Posterior vena cava (tissue), 2 donors: ENCODE measurements around the gene ABCA13. TPM values are rescaled to one million over a fixed set of nuclear protein-coding genes. Genes with fewer than 3 reads are reported as not detected.

Experiments
- DNase-seq: peaks from one replicate; pipeline ENCODE4 v3.0.0-alpha.2; 2020; ENCODE audit warnings: low spot score
- intact Hi-C, 2 donors: fragments of 100-400 bp; cut with DNase I; formaldehyde crosslinking; loops; one replicate each; pipeline versions ENCODE4 v1.14.1 to v1.14.2; 2022 to 2023
- total RNA-seq, 2 donors: library from RNA; stranded (reverse); fragmentation: NEBNext Ultra II Directional; extraction: Animal tissue kit (Norgen Biotek cat#: 25700); gene quantifications; one replicate each; pipeline ENCODE4 v1.2.1, GENCODE V29; 2021
- donor health status: DM: yes; HTN: yes; CAD: no.
- donor health status: DM: yes; HTN: yes; CAD: no.

Gene ABCA13
- total RNA-seq, 2 donors from 2014 or later = 0.10 to 0.19 TPM

- intact Hi-C loops = loop anchor here in 1 of 2 donors (5.0 kb wide), 1 partner anchor 762 kb away; no protein-coding TSS in a partner anchor
- no peak for DNase-seq
Measured at GRCh38 chr7:48455363-48455762, 284.1 kb downstream of the ABCA13 start.

GRCh38 chr7:48458701-48459524 is 287.7 kb downstream of the ABCA13 start:
- intact Hi-C loops = loop anchor here in 1 of 2 donors (5.0 kb wide), 1 partner anchor 758 kb away; no protein-coding TSS in a partner anchor
- DNase-seq = no peak

DNA sequence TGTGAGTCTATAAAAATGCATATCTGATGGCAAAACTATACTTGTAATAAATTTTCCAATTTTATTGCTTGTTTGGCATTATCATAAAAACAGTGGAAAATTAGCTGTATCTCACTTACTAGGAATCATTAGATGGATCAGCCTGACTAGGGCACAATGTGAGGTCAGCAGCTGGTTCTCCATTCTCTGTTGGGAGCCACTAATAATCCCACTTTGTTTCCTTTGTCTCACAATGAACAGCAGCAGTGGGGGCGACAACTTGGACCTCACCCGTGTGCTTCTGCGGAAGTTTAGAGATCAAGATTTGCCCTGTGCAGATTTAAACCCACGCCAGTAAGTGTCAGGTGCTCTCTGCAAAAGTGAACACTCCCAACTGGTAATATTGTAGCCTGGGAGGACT is 295.5 kb downstream of the ABCA13 start:
- intact Hi-C loops = no loop called here

DNA sequence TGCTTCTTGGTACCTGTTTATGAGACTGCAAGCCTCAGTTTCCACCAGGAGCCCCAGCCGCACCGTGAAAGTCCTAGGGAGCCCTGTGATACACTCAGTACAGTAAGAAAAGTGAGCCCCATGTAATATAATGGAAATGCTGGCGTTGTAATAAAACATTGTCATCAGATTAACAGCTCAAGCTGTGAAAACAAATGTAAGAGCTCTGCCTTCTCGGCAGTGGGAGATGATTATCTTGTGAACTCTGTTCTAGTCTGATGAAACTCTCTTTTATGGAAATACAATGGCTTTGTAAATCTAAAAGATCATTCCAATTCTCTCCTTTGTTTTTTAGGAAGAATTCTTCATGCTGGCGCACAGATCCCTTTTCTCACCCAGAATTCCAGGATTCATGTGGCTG is 299.9 kb downstream of the ABCA13 start:
- intact Hi-C loops = no loop called here
- no peak for DNase-seq

More for the DNA sequence above, 295.5 kb downstream of the ABCA13 start:
- DNase-seq = no peak

- intact Hi-C loops = no loop called here
Measured at GRCh38 chr7:48472640-48473039, 301.4 kb downstream of the ABCA13 start.

GRCh38 chr7:48473205-48473865 is 302.1 kb downstream of the ABCA13 start:
- DNase-seq = no peak
- intact Hi-C loops = no loop called here

More at GRCh38 chr7:48472640-48473039, 301.4 kb downstream of the ABCA13 start:
- no peak for DNase-seq

DNA sequence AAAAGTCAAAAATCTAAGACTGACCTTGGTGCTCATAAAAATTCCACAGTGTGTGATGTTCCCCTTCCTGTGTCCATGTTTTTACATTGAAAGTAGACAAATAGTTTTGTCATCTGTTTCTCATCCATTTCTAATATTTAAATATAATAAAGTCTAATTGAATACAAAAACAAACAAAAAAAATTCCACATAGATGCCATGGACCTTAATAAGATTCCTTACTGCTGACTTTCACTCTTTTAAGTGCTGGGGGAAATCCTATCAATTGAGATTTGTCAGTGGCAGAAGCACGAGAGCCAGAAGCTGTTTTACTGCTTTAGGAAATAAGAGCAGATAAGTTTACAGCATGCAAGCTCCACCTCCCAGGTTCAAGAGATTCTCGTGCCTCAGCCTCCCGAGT is 310.0 kb downstream of the ABCA13 start:
- intact Hi-C loops = loop anchor here in 1 of 2 donors (5.0 kb wide), 1 partner anchor 1096 kb away; no protein-coding TSS in a partner anchor
- no peak for DNase-seq

GRCh38 chr7:48497521-48497920 is 326.3 kb downstream of the ABCA13 start:
- no peak for DNase-seq
- intact Hi-C loops = no loop called here

DNA sequence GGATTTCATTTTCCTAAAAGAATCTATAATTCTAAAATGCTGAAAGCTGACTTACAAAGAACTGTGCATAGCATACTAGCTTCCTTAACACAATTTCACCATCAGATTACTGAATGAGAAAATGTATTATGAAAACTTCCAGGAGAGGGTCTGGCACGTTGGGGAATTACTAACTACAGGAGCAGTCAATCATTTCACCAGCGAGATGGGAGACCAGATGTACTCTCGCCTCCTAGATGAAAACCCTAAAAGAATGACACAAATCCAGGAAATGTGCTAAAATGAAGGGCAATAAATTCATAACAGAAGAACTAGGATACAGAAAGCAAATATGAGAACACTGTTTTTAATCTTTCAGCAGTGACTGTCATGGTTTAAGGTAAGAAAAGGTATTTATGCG is 330.8 kb downstream of the ABCA13 start:
- intact Hi-C loops = no loop called here
- DNase-seq = no peak

DNA sequence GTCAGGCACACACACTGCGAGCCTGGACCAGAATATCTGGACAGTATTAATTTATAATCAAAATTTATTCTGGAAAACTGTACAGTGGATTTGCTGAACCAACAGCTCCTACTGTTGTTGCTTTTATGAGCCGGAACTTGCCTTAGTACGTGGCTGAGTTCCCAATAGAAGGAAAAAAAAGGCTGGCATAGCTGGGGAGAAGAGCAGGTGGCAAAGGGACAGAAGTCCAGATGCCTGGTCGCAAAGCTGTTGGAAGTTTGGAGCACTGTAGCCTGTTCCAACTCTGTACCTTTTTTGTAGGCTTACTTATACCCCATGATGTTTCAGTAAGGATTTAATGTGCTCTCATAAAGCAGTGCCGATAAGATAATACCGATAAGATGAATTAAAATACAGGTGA is 333.8 kb downstream of the ABCA13 start:
- intact Hi-C loops = no loop called here
- no peak for DNase-seq

DNA sequence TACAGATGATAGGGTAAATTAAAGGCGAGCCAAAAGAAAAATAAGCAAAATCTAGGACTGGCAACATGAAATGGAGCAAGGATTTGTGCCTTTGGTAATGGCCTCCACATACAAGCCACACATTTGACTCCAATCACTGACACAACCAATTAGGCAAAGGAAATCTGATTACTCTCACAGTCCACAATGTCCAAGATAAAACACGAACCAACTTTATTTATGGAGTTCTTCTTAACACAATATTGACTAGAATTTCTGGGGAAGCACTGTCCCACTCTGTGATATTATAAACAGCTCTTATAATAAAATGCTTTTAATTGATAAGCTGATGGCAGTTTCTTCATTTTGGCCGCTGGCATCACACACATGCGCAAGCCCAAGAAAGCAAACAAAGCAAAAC is 334.2 kb downstream of the ABCA13 start:
- no peak for DNase-seq

GRCh38 chr7:48506569-48506968 is 335.3 kb downstream of the ABCA13 start:
- intact Hi-C loops = no loop called here
- no peak for DNase-seq

More for the DNA sequence above, 334.2 kb downstream of the ABCA13 start:
- intact Hi-C loops = no loop called here

- intact Hi-C loops = no loop called here
Measured at GRCh38 chr7:48511080-48511479, 339.8 kb downstream of the ABCA13 start.

DNA sequence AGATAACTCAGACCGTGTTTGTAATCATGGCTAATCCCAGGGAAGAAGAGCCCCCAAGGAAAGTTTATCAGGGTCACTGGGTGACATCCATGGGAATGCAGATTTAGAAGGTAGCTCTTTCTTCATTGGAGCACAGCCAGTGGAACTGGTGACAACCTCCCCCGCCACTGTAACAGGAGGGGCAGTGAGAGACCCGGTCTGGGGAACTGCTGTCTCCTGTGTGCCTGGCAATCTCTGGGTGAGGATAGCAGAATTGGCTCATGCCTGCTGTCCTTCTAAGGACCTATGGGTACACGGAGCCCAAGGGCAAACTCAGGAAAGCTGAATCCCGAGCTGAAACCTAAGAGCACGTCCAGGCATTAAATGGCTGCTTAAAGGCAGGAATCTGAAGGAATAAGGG is 341.6 kb downstream of the ABCA13 start:
- no peak for DNase-seq
- intact Hi-C loops = no loop called here

More at GRCh38 chr7:48511080-48511479, 339.8 kb downstream of the ABCA13 start:
- no peak for DNase-seq

DNA sequence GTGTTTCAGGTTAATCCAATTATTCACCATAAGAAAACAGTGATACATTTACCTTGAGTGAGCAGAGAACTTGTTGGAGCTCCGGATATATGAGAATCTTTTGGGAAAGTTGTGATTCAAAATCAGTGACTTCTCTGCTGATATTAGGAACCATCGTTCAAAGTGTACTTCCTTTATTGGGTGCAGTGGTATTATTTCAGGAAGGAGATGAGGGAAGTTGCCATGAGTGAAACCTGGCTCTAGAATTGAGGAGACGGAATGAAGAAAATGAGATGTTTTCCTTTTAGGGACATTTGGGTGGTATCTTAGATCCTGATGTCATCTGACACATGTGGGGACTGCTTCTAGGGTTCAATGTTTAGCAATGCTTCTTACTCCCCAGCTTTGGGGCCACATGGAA is 343.9 kb downstream of the ABCA13 start:
- DNase-seq = no peak
- intact Hi-C loops = no loop called here

GRCh38 chr7:48518092-48518491 is 346.8 kb downstream of the ABCA13 start:
- intact Hi-C loops = no loop called here
- DNase-seq = no peak

DNA sequence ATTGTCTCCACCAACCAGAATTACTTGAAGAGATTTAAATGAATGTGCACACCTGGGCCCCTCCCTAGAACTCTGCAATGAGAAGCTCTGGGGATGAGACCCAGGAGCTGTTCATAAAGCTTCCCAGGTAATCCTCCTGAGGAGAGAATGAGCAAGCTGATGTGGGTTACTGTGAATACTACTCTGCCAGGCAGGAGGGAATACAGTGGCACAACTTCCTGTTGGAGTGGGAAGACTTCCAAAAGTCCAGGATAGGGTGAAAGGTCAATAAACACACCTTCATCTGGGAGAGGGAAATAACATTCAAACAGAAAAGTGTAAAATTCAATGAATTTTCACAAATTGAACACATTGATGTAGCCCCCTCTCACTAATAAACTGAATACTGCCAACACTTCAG is 351.4 kb downstream of the ABCA13 start:
- intact Hi-C loops = no loop called here
- DNase-seq = no peak

- intact Hi-C loops = no loop called here
- no peak for DNase-seq
Measured at GRCh38 chr7:48525736-48526732, 354.8 kb downstream of the ABCA13 start.

- intact Hi-C loops = no loop called here
- DNase-seq = no peak
Measured at GRCh38 chr7:48528646-48529045, 357.4 kb downstream of the ABCA13 start.
